Measurements from ENCODE around the gene NGB. TPM values are rescaled to one million over a fixed set of nuclear protein-coding genes. Genes with fewer than 3 reads are reported as not detected.

The NGB gene
- total RNA-seq, 1 donor from 2014 or later, result not detected

DNA sequence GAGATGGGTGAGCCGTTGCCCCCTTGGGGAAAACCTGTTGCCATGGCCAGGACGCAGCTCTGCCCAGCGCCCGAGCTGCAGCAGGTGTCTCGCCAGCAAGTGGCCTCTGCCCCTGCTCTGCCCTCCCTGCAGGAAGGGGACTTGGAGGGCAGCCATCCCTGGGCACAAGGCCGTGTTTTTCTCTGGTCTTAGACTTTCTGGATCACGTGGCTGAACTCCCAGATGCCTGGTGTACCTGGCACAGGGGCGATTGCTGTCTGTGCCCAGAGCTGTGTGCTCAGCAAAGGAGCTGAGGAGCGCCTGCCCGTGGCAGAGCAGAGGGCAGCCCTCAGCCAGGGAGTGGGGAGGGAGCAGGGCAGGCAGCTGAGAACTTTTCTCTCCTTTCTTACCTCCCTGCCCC lies 51.4 kb downstream of the NGB start:
- intact Hi-C loops (cut with DNase I), result no loop called here
- no peak for DNase-seq (ENCODE audit: low spot score)
- ATAC-seq, result no peak

GRCh38 chr14:77217551-77217950 lies 53.5 kb downstream of the NGB start:
- intact Hi-C loops (cut with DNase I), result no loop called here
- ATAC-seq (no peak), DNase-seq (ENCODE audit: low spot score) (no peak)

Small RNAs within 50 kb of the gene (microRNA-seq; reads per million reads assigned to microRNA genes)
- gene MIR1260A, result not detected

Other genes starting within 250 kb of the NGB start
- gene IRF2BPL, start 242.5 kb downstream of the NGB start, total RNA-seq, result 59.6 TPM
- 39.5 TPM for gene CIPC, start 172.9 kb downstream of the NGB start, total RNA-seq
- gene ZDHHC22, start 129.4 kb downstream of the NGB start, total RNA-seq, result not detected
- not detected for gene TMEM63C, start 89.4 kb downstream of the NGB start, total RNA-seq
- 30.4 TPM for gene POMT2, start 49.7 kb upstream of the NGB start, total RNA-seq
- 9.5 TPM for gene GSTZ1, start 49.8 kb upstream of the NGB start, total RNA-seq
- 10.5 TPM for gene TMED8, start 105.9 kb upstream of the NGB start, total RNA-seq
- gene SAMD15, start 106.2 kb upstream of the NGB start, total RNA-seq, result 0.36 TPM
- gene NOXRED1, start 152.3 kb upstream of the NGB start, total RNA-seq, result 1.0 TPM
- 17.9 TPM for gene VIPAS39, start 186.4 kb upstream of the NGB start, total RNA-seq
- gene AHSA1, start 186.9 kb upstream of the NGB start, total RNA-seq, result 90.1 TPM
- 0.31 TPM for gene ISM2, start 227.6 kb upstream of the NGB start, total RNA-seq

Data from sciatic nerve (tissue), 2 donors.